Fibroblast of lung (primary cell): Measurements from ENCODE around the gene DNAJA2. TPM values are rescaled to one million over a fixed set of nuclear protein-coding genes. Genes with fewer than 3 reads are reported as not detected.
A peak's percentile ranks its signal among the peaks of the same experiment; 100 is the strongest.

ENCODE experiments used
- DNase-seq, 2 donors: peaks; one replicate each; pipeline versions ENCODE4 v3.0.0 to v3.0.0-alpha.2; 2010; ENCODE audit warnings: low read depth in 2 of 2
- H2AFZ ChIP-seq: 2 replicates; pipeline ENCODE4 v1.5.1; 2012; ENCODE audit warnings: low read length, control low read depth, inconsistent platforms
- H3K27ac ChIP-seq: 2 replicates; pipeline ENCODE4 v1.5.1; 2011; ENCODE audit warnings: low read length, control low read depth; ENCODE audit not compliant: insufficient read depth
- H3K27me3 ChIP-seq: 2 replicates; pipeline ENCODE4 v1.5.1; 2011; ENCODE audit warnings: mild to moderate bottlenecking, low read length; ENCODE audit not compliant: control insufficient read depth, insufficient read depth
- H3K36me3 ChIP-seq: 2 replicates; pipeline ENCODE4 v1.5.1; 2011; ENCODE audit warnings: low read length; ENCODE audit not compliant: control insufficient read depth, insufficient read depth
- H3K4me1 ChIP-seq: 2 replicates; pipeline ENCODE4 v1.5.1; 2011; ENCODE audit warnings: low read length; ENCODE audit not compliant: control insufficient read depth, insufficient read depth; ENCODE audit errors: extremely low read depth
- H3K4me2 ChIP-seq: 2 replicates; pipeline ENCODE4 v1.5.1; 2011; ENCODE audit warnings: low read length, control low read depth; ENCODE audit not compliant: insufficient read depth; ENCODE audit errors: extremely low read depth
- H3K4me3 ChIP-seq, 4 experiments: fragments of 200-600 bp in 1 of 4; sonication (generic) in 1 of 4; replicated peaks in 1 of 4; 2 replicates each; pipeline ENCODE4 v1.5.1; 2011 to 2016; ENCODE audit warnings: low read length in 4 of 4, low read depth in 3 of 4, mild to moderate bottlenecking in 3 of 4, control low read depth in 2 of 4, inconsistent platforms in 1 of 4, mixed read lengths in 1 of 4; ENCODE audit not compliant: insufficient read depth in 1 of 4; ENCODE audit errors: control extremely low read depth in 1 of 4
- H3K79me2 ChIP-seq: 2 replicates; pipeline ENCODE4 v1.5.1; 2012; ENCODE audit warnings: mild to moderate bottlenecking, low read length, inconsistent platforms; ENCODE audit not compliant: control insufficient read depth, insufficient read depth
- H3K9ac ChIP-seq: 2 replicates; pipeline ENCODE4 v1.5.1; 2011; ENCODE audit warnings: mild to moderate bottlenecking, low read length, control low read depth; ENCODE audit not compliant: insufficient read depth
- H3K9me3 ChIP-seq: 2 replicates; pipeline ENCODE4 v1.5.1; 2012; ENCODE audit warnings: low read depth, low read length; ENCODE audit not compliant: control insufficient read depth, insufficient read depth
- H4K20me1 ChIP-seq: 2 replicates; pipeline ENCODE4 v1.5.1; 2011; ENCODE audit warnings: low read length; ENCODE audit not compliant: control insufficient read depth, insufficient read depth; ENCODE audit errors: extremely low read depth
- CTCF ChIP-seq, 2 donors: IDR thresholded peaks in 1 of 2; conservative IDR thresholded peaks in 1 of 2; 1 replicate in 1 of 2; 2 replicates in 1 of 2; pipeline ENCODE4 v1.5.1; 2011 to 2012; ENCODE audit warnings: low read length in 2 of 2, control low read depth in 1 of 2, inconsistent platforms in 1 of 2, low read depth in 1 of 2, mild to moderate bottlenecking in 1 of 2
- EZH2 ChIP-seq: IDR thresholded peaks from 2 replicates; pipeline ENCODE4 v1.5.1; 2012; ENCODE audit warnings: low read length, control low read depth, mild to moderate bottlenecking; ENCODE audit errors: missing control alignments
- polyA plus RNA-seq, 2 donors: library from polyadenylated mRNA; depleted of rRNA in 1 of 2; stranded (reverse) in 1 of 2; unstranded in 1 of 2; fragments of >200 nt; gene quantifications; 2 replicates each; pipeline ENCODE4 v1.2.1, GENCODE V29; 2011 to 2012; ENCODE audit warnings: missing spikeins in 1 of 2
- total RNA-seq: library from RNA; depleted of rRNA; stranded (reverse); fragments of >200 nt; gene quantifications from 2 replicates; pipeline ENCODE4 v1.2.1, GENCODE V29; 2014

The DNAJA2 gene
- total and polyA plus RNA-seq, 2 donors (not counting 1 experiment from before 2014, with no cell fraction given), result 32.5 to 78.3 TPM

DNA sequence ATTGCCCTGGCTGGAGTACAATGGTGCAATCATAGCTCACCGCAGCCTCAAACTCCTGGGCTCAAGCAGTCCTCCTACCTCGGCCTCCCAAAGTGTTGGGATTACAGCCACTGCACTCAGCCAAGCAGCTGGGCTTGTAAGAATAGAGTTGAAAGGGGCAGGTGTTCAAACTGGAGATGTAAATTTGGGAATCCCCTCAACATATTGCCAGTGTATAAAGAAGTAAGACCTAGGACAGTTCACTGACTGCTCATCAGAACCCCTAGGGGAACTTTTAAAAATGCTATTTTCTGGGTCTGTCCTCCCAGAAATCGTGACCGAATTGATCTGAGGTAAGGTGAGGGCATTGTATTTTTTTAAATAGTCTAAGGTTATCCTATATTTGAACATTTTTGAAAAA is 8.9 kb upstream of the DNAJA2 start:
- no peak overlapping the region for H3K4me2 ChIP-seq
- H3K27me3 ChIP-seq, result no peaks in the 10 kb centered on the region
- no peaks in the 10 kb centered on the region for H3K9me3 ChIP-seq
- H3K4me1 ChIP-seq, result no peaks in the 10 kb centered on the region
- H4K20me1 ChIP-seq, result no peaks in the 10 kb centered on the region
- H3K27ac ChIP-seq, result no peak overlapping the region
- no peak for DNase-seq
- no peak overlapping the region for H2AFZ ChIP-seq
- H3K9ac ChIP-seq, result no peak overlapping the region
- no peak for TF ChIP-seq CTCF (conservative IDR thresholded peaks at IDR 0.05 in 1 of 2, IDR thresholded peaks at IDR 0.05 in 1 of 2; ENCODE audit: low read depth in 1 of 2, low read length in 2 of 2)
- no peak for TF ChIP-seq EZH2
- no peaks in the 10 kb centered on the region for H3K79me2 ChIP-seq
- no peak overlapping the region for H3K4me3 ChIP-seq
- H3K36me3 ChIP-seq, result no peaks in the 10 kb centered on the region

- Histone ChIP-seq H3K9ac (no peak overlapping the region), H3K4me3 (no peak overlapping the region), H3K79me2 (no peaks in the 10 kb centered on the region), H3K9me3 (no peaks in the 10 kb centered on the region), H3K27me3 (no peaks in the 10 kb centered on the region), H3K36me3 (no peaks in the 10 kb centered on the region), H2AFZ (no peak overlapping the region), H3K4me1 (no peaks in the 10 kb centered on the region), H4K20me1 (no peaks in the 10 kb centered on the region), H3K4me2 (no peak overlapping the region), H3K27ac (no peak overlapping the region)
- no peak for TF ChIP-seq CTCF (conservative IDR thresholded peaks at IDR 0.05 in 1 of 2, IDR thresholded peaks at IDR 0.05 in 1 of 2; ENCODE audit: low read depth in 1 of 2, low read length in 2 of 2)
- TF ChIP-seq EZH2, result no peak
- peak in 1 of 2 donors; percentile 8 for DNase-seq
These were observed 7.5 kb upstream of the DNAJA2 start for GRCh38 chr16:46980926-46981325.

DNA sequence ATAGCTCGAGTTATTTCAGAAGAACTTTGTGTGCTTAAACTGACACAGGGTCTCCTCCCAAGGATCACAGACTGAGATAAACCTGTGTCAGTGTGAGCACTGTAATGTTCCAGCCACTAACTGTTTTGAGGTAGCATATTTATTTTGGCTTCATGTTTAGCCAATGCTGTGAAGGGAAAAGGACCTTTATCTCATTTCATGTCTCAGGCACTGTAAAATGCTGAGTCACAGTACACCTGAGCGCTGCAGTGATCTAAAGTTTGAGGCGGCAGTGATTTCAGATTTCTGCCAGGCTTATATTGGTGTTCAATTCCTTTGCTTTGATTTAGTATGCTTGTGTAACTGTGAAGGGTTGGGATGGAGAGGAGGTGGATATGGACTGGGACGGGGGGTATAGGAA is 3.1 kb upstream of the DNAJA2 start:
- no peak overlapping the region for H3K4me3 ChIP-seq
- no peaks in the 10 kb centered on the region for H3K4me1 ChIP-seq
- no peak for DNase-seq

More for the DNA sequence above, 3.1 kb upstream of the DNAJA2 start:
- Histone ChIP-seq H4K20me1 (no peaks in the 10 kb centered on the region), H3K9ac (no peak overlapping the region), H3K36me3 (no peaks in the 10 kb centered on the region), H2AFZ (no peak overlapping the region), H3K9me3 (no peaks in the 10 kb centered on the region), H3K4me2 (no peak overlapping the region), H3K27ac (no peak overlapping the region), H3K27me3 (no peaks in the 10 kb centered on the region), H3K79me2 (peaks cover 17% of the 10 kb centered on the region)
- TF ChIP-seq EZH2 (no peak), CTCF (conservative IDR thresholded peaks at IDR 0.05 in 1 of 2, IDR thresholded peaks at IDR 0.05 in 1 of 2; ENCODE audit: low read depth in 1 of 2, low read length in 2 of 2) (no peak)
